Stimulated activated naive CD8-positive, alpha-beta T cell treated with anti-CD3 and anti-CD28 coated beads, Interleukin-15, amount 100 ng/mL, for 72 hours (primary cell): Measurements from ENCODE around the gene GRM8.

Source experiments
- ATAC-seq: fragments of 150-1000 bp; cut with Tn5 transposase; 2 replicates; pipeline ENCODE4 v1.10.0; 2021; ENCODE audit warnings: mild to moderate bottlenecking, moderate library complexity
- DNase-seq, 2 donors: peaks; one replicate each; pipeline ENCODE4 v3.0.0; 2021 to 2022
- H3K27ac Mint-ChIP-seq, 2 donors: one replicate each; pipeline ENCODE4 v1.8.0; 2022; ENCODE audit warnings: mild to moderate bottlenecking in 2 of 2, mixed read lengths in 2 of 2, moderate library complexity in 2 of 2
- H3K27me3 Mint-ChIP-seq: one replicate; pipeline ENCODE4 v1.8.0; 2022; ENCODE audit warnings: mixed read lengths
- H3K4me1 Mint-ChIP-seq: one replicate; pipeline ENCODE4 v1.8.0; 2022; ENCODE audit warnings: mild to moderate bottlenecking, mixed read lengths
- H3K4me3 Mint-ChIP-seq, 2 donors: one replicate each; pipeline ENCODE4 v1.8.0; 2022; ENCODE audit warnings: mild to moderate bottlenecking in 2 of 2, mixed read lengths in 2 of 2, moderate library complexity in 1 of 2
- H3K9me3 Mint-ChIP-seq, 2 donors: one replicate each; pipeline ENCODE4 v1.8.0; 2022; ENCODE audit warnings: mixed read lengths in 2 of 2

The GRM8 gene

GRCh38 chr7:126483972-126484371, 768.8 kb downstream of the GRM8 start:
- no peaks in the 10 kb centered on the region for H3K27me3 Mint-ChIP-seq
- no peak for ATAC-seq
- H3K4me1 Mint-ChIP-seq, result no peaks in the 10 kb centered on the region
- no peak overlapping the region for H3K4me3 Mint-ChIP-seq
- H3K9me3 Mint-ChIP-seq, result peaks cover 3 to 7% of the 10 kb centered on the region in 2 donors
- no peak for DNase-seq
- H3K27ac Mint-ChIP-seq, result no peak overlapping the region

GRCh38 chr7:126472825-126473224, 779.9 kb downstream of the GRM8 start:
- H3K9me3 Mint-ChIP-seq, result peaks cover 10 to 13% of the 10 kb centered on the region in 2 donors
- H3K4me3 Mint-ChIP-seq, result no peak overlapping the region
- ATAC-seq (no peak), DNase-seq (no peak)
- H3K27me3 Mint-ChIP-seq, result no peaks in the 10 kb centered on the region
- H3K4me1 Mint-ChIP-seq, result no peaks in the 10 kb centered on the region
- no peak overlapping the region for H3K27ac Mint-ChIP-seq

GRCh38 chr7:126462405-126462804, 790.3 kb downstream of the GRM8 start:
- no peak overlapping the region for H3K27ac Mint-ChIP-seq
- ATAC-seq (no peak), DNase-seq (no peak)
- no peaks in the 10 kb centered on the region for H3K4me1 Mint-ChIP-seq
- peaks cover 0 to 7% of the 10 kb centered on the region in 2 donors for H3K9me3 Mint-ChIP-seq
- H3K27me3 Mint-ChIP-seq, result no peaks in the 10 kb centered on the region
- H3K4me3 Mint-ChIP-seq, result no peak overlapping the region

GRCh38 chr7:126460664-126461063, 792.1 kb downstream of the GRM8 start:
- Mint-ChIP-seq H3K9me3 (peaks cover 0 to 7% of the 10 kb centered on the region in 2 donors), H3K27me3 (no peaks in the 10 kb centered on the region), H3K4me1 (no peaks in the 10 kb centered on the region), H3K27ac (no peak overlapping the region), H3K4me3 (no peak overlapping the region)
- DNase-seq (no peak), ATAC-seq (no peak)

GRCh38 chr7:126453104-126453503, 799.6 kb downstream of the GRM8 start:
- no peak for ATAC-seq
- H3K4me1 Mint-ChIP-seq, result no peaks in the 10 kb centered on the region
- H3K4me3 Mint-ChIP-seq, result no peak overlapping the region
- H3K9me3 Mint-ChIP-seq, result peaks cover 7 to 15% of the 10 kb centered on the region in 2 donors
- no peak overlapping the region for H3K27ac Mint-ChIP-seq
- H3K27me3 Mint-ChIP-seq, result no peaks in the 10 kb centered on the region
- no peak for DNase-seq

- Mint-ChIP-seq H3K9me3 (peaks cover 7 to 15% of the 10 kb centered on the region in 2 donors), H3K27me3 (no peaks in the 10 kb centered on the region), H3K4me1 (no peaks in the 10 kb centered on the region), H3K4me3 (no peak overlapping the region), H3K27ac (no peak overlapping the region)
- ATAC-seq, result no peak
- no peak for DNase-seq
Measured at GRCh38 chr7:126450269-126450671, 802.5 kb downstream of the GRM8 start.

- Mint-ChIP-seq H3K9me3 (peaks cover 7 to 15% of the 10 kb centered on the region in 2 donors), H3K27ac (no peak overlapping the region), H3K27me3 (no peaks in the 10 kb centered on the region), H3K4me3 (no peak overlapping the region), H3K4me1 (no peaks in the 10 kb centered on the region)
- ATAC-seq (no peak), DNase-seq (no peak)
Measured at GRCh38 chr7:126449611-126450268, 803.0 kb downstream of the GRM8 start.

GRCh38 chr7:126447984-126448383, 804.8 kb downstream of the GRM8 start:
- H3K27ac Mint-ChIP-seq, result no peak overlapping the region
- peaks cover 7 to 15% of the 10 kb centered on the region in 2 donors for H3K9me3 Mint-ChIP-seq
- no peak for ATAC-seq
- no peaks in the 10 kb centered on the region for H3K4me1 Mint-ChIP-seq
- no peaks in the 10 kb centered on the region for H3K27me3 Mint-ChIP-seq
- DNase-seq, result no peak
- H3K4me3 Mint-ChIP-seq, result no peak overlapping the region

- DNase-seq (no peak), ATAC-seq (no peak)
- peaks cover 0 to 6% of the 10 kb centered on the region in 2 donors for H3K9me3 Mint-ChIP-seq
- no peaks in the 10 kb centered on the region for H3K4me1 Mint-ChIP-seq
- no peak overlapping the region for H3K4me3 Mint-ChIP-seq
- no peaks in the 10 kb centered on the region for H3K27me3 Mint-ChIP-seq
- H3K27ac Mint-ChIP-seq, result no peak overlapping the region
Measured at GRCh38 chr7:126445991-126446390, 806.8 kb downstream of the GRM8 start.

- no peak for DNase-seq
- H3K4me1 Mint-ChIP-seq, result no peaks in the 10 kb centered on the region
- H3K27me3 Mint-ChIP-seq, result no peaks in the 10 kb centered on the region
- ATAC-seq, result no peak
- H3K4me3 Mint-ChIP-seq, result no peak overlapping the region
- H3K27ac Mint-ChIP-seq, result no peak overlapping the region
- peaks cover 0 to under 1% of the 10 kb centered on the region in 2 donors for H3K9me3 Mint-ChIP-seq
Measured at GRCh38 chr7:126443951-126444350, 808.8 kb downstream of the GRM8 start.

- no peak overlapping the region for H3K27ac Mint-ChIP-seq
- no peak overlapping the region for H3K4me3 Mint-ChIP-seq
- ATAC-seq (no peak), DNase-seq (no peak)
- no peaks in the 10 kb centered on the region for H3K27me3 Mint-ChIP-seq
- no peaks in the 10 kb centered on the region for H3K4me1 Mint-ChIP-seq
- H3K9me3 Mint-ChIP-seq, result peaks cover 0 to 3% of the 10 kb centered on the region in 2 donors
Measured at GRCh38 chr7:126442908-126443307, 809.8 kb downstream of the GRM8 start.

GRCh38 chr7:126441745-126442144, 811.0 kb downstream of the GRM8 start:
- Mint-ChIP-seq H3K27me3 (no peaks in the 10 kb centered on the region), H3K4me1 (no peaks in the 10 kb centered on the region), H3K9me3 (peaks cover 0 to 3% of the 10 kb centered on the region in 2 donors), H3K27ac (no peak overlapping the region), H3K4me3 (no peak overlapping the region)
- no peak for ATAC-seq
- DNase-seq, result no peak

- DNase-seq (no peak), ATAC-seq (no peak)
- no peaks in the 10 kb centered on the region for H3K4me1 Mint-ChIP-seq
Measured at GRCh38 chr7:126440542-126440941, 812.2 kb downstream of the GRM8 start.

GRCh38 chr7:126436213-126436868, 816.4 kb downstream of the GRM8 start:
- H3K9me3 Mint-ChIP-seq, result peaks cover 0 to 3% of the 10 kb centered on the region in 2 donors
- no peak overlapping the region for H3K4me3 Mint-ChIP-seq
- no peak for DNase-seq
- H3K27ac Mint-ChIP-seq, result no peak overlapping the region
- no peaks in the 10 kb centered on the region for H3K27me3 Mint-ChIP-seq
- no peak for ATAC-seq
- no peaks in the 10 kb centered on the region for H3K4me1 Mint-ChIP-seq

More at GRCh38 chr7:126440542-126440941, 812.2 kb downstream of the GRM8 start:
- no peak overlapping the region for H3K27ac Mint-ChIP-seq
- H3K27me3 Mint-ChIP-seq, result no peaks in the 10 kb centered on the region
- peaks cover 0 to 3% of the 10 kb centered on the region in 2 donors for H3K9me3 Mint-ChIP-seq
- H3K4me3 Mint-ChIP-seq, result no peak overlapping the region

GRCh38 chr7:126426652-126427051, 826.1 kb downstream of the GRM8 start:
- Mint-ChIP-seq H3K4me1 (no peaks in the 10 kb centered on the region), H3K27me3 (no peaks in the 10 kb centered on the region), H3K9me3 (peaks cover 4 to 7% of the 10 kb centered on the region in 2 donors), H3K27ac (no peak overlapping the region), H3K4me3 (no peak overlapping the region)
- no peak for ATAC-seq
- no peak for DNase-seq

GRCh38 chr7:126424985-126425384, 827.8 kb downstream of the GRM8 start:
- H3K27ac Mint-ChIP-seq, result no peak overlapping the region
- H3K9me3 Mint-ChIP-seq, result peaks cover 4 to 7% of the 10 kb centered on the region in 2 donors
- H3K27me3 Mint-ChIP-seq, result no peaks in the 10 kb centered on the region
- H3K4me1 Mint-ChIP-seq, result no peaks in the 10 kb centered on the region
- DNase-seq (no peak), ATAC-seq (no peak)
- H3K4me3 Mint-ChIP-seq, result no peak overlapping the region
